GM18867 (cell line): ENCODE data around the gene DOCK6.

ENCODE experiments used
- ATAC-seq: cut with Tn5 transposase; IDR thresholded peaks from one replicate; pipeline ENCODE4 v1.9.1; 2021; ENCODE audit warnings: mild to moderate bottlenecking, moderate library complexity; ENCODE audit not compliant: unreplicated experiment

DOCK6 gene

DNA sequence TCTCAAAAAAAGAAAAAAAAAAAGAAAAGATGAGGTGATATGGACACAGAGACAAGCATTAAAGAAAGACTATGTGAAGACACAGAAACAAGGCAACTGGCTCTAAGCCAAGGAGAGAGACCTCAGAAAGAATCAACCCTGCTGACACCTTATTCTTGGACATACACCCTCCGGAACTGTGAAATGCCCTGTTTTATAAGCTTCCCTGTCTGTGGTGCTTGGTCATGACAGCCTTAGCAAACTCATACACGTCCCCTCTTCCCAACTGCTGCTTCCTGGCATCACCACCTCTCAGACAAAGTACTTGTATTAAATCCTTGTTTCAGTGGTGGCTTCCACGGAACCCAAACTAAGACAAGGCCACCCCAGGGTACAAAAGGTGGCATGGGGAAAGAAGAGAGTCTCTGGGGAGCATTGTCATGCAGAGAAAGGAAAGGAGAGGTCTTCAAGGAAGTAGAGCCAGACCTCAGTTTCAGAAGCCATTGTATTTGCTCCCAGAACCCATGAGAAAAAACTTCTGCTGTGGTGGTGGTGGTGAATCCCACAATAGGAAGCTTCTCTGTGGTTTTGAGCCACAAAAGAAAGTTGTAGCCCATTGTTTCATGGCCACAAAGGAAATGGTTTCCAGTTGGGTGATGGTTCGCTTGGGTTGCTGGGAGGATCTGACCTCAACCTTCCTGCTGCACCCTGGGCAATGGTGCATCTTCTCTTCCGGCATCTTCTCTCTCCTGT is 17.3 kb upstream of the DOCK6 start:
- ATAC-seq: no peak

DNA sequence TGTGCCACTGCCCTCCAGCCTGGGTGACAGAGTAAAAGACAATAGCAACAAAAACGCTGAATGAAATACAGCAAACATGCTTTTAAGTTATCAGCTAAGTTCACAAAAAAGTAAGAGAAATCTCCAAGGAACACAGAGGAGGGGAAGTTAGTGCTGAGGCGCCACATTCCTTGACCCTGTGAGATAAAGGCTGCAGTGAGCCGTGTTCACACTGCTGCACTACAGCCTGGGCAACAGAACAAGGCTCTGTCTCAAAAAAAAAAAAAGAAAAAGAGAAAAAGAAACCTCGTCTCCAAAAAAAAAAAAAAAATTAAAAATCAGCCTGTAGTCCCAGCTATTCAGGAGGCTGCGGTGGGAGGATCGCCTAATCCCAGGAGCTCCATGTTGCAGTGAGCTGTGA is 16.3 kb upstream of the DOCK6 start:
- ATAC-seq: no peak

DNA sequence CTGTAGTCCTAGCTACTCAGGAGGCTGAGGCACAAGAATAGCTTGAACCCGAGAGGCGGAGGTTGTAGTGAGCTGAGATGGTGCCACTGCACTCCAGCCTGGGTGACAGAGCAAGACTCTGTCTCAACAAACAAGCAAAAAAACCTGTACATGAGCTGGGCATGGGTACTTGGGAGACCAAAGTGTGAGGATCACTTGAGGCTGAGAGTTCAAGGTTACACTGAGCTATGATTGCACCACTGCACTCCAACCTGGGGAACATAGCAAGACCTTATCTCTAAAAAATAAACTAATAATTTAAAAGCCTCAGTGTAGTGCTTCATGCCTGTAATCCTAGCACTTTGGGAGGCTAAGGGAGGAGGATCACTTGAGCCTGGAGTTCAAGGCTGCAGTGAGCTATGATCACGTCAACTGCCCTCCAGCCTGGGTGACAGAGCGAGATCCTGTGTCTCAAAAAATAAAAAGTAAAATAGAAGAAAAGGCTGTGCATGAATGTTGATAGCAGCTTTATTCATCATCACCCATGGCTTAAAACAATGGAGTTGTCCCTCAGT is 12.3 kb upstream of the DOCK6 start:
- ATAC-seq: no peak

DNA sequence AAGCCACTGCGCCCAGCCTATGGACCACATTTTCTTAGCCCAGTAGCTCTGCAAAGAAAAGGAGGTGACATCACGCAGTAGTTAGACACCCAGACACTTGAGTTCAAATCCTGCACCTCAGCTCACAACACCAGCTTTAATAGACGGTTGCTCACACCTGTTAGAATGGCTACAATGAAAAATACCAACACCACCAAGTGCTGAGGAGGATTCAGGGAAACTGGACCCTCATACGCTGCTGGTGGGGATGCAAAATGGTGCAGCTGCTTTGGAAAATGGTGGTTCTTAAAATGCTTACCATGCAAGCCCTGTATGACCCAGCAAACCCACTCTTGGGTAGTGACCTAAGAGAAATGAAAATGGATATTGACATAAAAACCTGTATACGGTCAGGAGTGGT is 11.7 kb upstream of the DOCK6 start:
- ATAC-seq: no peak

DNA sequence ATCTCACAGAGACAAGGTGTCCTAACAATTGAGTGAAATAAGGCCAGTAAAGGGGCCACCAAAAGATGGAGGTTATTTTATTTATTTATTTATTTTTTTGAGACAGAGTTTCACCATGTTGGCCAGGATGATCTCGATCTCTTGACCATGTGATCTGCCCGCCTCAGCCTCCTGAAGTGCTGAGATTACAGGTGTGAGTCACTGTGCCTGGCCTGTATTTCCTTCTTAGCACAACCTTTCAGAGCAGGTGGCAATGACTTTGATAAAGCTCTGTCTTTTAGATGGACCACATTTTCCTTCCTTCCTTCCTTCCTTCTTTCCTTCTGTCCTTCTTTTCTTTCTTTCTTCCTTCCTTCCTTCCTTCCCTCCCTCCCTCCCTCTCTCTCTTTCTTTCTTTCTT is 11.0 kb upstream of the DOCK6 start:
- ATAC-seq: no peak

DNA sequence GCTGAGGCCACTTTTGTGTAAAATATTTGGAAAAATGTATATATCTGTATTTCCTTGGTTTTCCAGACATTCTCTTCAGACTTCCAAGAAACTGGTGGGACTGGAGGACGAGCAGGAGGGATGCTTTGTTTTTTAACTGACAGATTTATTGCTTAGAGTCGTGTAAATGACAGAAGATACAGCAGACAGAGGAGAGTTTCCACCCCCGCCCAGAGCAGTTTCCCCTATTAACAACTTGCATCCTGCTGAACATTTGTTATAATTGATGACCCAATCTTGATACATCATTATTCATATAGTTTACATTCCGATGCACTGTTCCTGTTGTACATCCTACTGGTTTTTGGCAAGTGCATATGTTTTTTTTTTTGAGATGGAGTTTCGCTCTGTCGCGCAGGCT is 7.1 kb upstream of the DOCK6 start:
- no peak for ATAC-seq

DNA sequence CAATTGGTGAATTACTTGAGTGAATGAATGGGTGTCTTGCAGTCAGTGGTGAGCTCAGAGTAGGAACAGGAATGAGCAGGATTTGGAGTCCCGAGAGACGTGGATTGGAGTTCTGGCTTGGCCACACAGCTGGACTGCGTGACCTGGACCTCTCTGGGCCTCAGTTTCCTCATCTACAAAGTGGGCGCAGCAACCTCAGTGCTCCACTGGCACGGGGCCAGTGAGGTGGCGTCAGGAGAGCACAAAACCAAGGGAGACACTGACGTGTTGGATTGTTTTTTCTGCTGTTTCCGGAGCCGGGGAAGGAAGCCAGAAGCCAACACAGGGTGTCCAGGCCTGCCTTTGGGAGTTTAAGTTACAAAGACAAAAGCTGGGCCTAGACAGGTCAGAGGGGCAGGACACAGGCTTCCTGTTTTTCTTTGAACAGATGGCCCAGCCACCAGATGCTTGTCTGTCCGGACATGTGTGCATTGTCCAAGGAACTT is 6.5 kb upstream of the DOCK6 start:
- no peak for ATAC-seq

DNA sequence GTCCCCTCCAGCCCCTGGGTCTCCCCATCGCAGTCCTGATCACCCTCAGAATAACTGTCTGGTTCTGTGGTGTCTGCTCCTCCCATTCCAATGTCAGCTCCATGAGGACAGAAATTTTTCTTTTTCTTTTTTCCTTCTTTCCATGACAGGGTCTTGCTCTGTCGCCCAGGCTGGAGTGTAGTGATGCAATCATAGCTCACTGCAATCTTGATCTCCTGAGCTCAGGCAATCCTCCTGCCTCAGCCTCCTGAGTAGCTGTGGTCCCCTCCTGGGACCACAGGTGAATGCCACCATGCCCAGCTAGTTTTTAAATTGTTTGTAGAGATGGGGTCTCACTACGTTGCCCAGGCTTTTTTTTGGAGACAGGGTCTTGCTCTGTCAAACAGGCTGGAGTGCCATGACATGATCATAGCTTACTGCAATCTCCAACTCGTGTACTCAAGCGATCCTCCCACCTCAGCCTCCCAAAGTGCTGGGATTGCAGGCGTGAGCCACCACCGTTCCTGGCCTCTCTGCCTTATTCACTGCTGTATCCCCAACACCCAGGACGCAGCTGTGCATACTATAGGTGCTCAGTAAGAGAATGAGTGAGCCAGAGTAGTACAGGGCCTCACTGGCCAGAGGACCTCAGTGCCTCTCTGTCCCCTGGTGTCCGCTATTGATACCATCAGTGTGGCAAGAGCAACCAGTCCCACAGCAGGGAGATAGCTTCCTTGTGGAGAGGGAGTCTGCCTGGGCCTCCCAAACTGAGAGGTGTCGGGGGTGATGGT is 5.2 kb upstream of the DOCK6 start:
- no peak for ATAC-seq

DNA sequence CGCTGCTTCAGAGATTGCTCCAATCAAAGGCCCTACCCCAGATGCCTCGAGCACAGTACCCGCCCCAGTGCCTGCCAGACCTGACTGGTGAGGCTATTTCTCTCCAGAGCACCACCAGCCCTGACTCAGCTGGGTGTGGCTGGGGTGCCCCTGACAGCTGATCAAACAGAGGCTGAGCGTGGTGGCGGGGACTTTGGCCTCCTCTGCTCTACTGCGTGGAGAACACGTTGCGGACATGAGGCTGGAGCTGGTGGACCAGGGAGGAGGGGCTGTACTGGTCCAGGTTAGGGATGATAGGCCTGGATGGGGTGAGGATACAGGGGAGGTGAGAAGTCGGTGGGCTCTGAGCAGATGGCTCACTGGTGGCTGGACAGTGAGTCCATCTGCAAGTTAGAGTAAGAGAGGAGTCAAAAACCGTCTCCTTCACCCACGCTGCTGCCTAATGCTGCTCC is 3.5 kb upstream of the DOCK6 start:
- ATAC-seq: no peak

DNA sequence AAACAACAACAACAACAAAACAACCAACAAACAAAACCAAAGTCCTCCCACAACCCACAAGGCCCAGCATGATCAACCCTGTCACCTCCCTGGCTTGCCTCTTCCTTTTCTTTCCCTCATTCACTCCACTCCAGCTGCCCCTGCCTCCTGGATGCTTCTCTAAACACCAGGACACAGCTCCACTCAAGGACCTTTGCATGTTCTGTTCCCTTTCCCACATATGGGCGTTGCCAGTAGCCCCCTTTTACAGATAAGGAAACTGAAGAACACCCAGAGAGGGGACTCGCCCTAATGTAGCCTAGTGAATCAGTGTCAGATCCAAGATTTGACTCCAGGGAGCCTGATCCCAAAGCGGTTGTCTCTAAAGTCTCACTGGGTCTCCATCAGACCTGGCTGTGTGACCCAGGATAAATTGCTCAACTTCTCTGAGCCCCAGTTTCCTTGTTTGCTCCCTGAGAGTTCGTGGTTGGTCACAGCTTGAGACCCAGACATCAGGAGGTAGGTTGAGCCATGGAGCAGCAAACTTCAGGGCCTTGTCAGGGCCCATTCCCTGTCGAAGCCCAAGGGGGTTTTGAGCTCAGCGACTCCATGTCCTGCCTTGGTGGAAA is 3.0 kb upstream of the DOCK6 start:
- no peak for ATAC-seq

DNA sequence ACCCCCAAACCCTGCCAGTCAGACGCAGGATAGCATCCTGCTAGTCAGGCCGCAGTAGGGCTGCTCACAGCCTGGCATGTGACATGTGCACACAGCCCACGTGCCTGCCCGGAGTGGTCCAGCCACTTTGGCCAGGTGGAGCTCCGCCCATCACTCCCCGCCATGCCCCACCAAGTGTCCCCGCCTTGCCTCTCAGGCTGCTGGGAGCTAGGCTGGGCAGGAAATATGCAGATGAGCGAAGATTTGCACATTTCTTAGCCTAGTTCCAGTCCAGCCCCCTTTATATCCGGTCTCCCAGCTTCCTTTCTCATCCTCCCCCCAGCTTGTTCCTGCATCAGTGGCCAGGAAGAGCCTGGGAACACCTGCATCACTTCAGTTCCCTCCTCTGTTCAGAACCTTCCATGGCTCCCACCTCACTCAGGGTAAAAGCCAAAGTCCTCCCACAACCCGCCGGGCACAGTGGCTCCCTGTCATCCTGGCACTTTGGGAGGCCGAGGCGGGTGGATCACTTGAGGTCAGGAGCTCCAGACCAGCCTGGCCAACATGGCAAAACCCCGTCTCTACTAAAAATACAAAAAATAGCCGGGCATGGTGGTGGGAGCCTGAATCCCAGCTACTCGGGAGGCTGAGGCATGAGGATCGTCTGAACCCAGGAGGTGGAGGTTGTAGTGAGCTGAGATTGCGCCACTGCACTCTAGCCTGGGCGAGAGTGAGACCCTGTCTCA is 2.3 kb upstream of the DOCK6 start:
- ATAC-seq: no peak

DNA sequence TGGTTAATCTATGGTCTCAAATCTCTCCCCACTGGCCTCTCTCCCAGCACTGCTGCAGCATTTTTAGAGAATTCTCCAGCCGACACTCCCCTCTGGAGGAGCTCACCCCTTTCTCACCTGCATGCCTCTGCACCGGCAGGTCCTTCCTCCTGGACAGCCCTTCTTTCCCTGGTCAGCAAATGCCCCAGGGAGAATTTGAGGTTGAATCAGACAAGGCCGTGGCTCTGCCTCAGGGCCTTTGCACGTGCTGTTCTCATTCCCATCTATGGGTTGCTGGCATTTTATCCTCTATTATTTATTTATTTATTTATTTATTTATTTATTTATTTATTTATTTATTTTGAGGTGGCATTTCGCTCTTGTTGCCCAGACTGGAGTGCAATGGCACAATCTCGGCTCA is 1.4 kb upstream of the DOCK6 start:
- ATAC-seq: no peak

DNA sequence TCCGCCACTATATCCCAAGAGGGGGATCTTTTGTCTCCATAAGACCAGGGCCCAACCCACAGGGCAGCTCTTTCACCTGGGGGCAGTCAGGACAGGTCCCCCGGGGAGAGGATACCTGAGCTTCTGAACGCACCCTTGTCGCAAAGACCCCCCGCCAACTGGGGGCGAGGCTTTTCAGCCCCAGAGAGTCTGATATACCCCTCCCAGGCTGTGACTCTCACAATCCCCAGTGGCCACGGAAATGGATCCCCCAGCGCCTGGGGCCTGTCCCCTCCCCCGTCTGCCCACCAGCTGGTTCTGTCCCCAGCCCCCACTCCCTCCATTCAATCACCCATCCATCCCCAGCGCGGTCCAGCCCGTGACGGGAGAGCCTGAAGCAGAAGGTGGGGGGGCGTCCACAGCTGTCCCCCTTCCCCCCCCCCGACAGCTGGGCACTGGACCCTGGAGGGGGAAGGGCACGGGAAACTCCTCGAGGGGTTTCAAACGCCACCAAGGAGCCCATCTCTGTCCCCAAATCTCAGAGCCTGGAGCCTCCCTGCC is 823 bp downstream of the DOCK6 start:
- ATAC-seq: no peak

DNA sequence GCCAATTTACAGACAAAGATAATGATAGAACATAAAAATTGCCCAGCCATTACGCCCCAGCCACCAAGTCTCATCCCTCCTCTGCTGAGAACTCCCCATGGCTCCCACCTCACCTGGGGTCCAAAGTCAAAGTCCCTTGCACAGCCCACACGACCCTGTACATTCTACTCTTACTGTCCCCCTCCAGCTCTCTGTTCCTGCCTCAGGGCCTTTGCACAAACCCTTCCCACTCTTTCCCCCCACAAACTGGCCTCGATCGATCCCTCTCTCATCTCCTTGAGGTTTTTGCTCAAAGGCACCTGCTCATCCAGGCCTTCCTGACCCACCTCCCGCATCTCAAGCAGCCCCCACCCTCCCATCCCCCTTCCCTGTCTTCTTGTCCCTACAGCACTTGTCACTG is 1.3 kb downstream of the DOCK6 start:
- no peak for ATAC-seq

DNA sequence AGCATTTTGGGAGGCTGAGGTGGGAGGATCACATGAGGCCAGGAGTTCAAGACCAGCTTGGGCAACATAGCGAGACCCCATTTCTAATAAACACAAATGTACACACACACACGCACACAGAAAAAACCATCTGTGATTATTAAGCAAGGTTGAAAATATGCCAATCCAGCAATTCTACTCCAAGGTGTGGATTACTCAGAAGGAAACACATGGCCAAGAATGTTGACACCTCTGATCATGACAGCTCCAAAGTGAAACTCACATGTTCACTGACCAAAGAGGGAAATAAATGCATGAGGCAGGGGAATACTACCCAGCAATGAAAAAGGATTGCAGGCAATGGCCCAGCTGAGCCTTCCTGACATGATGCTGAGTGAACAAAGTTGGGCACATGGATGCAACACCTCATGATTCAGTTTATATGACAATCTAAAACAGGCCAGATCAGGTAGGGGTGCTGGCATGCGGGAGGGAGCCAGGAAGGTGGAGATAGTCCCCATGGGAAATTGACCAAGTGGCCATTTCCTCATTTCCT is 4.4 kb downstream of the DOCK6 start:
- ATAC-seq: no peak

DNA sequence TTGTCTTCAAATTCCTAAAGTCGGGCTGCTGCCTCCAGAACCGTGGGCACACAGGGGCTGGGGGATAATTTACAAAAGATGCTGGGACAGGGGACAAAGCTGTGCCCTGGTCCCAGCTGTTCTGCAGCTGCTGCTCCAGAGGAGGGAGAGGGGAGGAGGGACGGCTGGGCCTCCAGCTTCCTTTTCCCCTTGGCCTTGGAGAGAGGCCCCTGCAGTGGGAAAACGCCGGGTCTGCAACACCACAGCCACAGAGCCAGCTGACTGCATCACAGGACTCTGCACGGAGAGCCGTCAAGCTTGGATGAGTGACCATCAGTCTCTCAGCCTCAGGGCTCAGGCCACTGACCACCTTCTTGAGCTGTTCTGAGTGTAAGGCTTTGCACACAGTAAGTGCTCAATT is 6.1 kb downstream of the DOCK6 start:
- no peak for ATAC-seq

DNA sequence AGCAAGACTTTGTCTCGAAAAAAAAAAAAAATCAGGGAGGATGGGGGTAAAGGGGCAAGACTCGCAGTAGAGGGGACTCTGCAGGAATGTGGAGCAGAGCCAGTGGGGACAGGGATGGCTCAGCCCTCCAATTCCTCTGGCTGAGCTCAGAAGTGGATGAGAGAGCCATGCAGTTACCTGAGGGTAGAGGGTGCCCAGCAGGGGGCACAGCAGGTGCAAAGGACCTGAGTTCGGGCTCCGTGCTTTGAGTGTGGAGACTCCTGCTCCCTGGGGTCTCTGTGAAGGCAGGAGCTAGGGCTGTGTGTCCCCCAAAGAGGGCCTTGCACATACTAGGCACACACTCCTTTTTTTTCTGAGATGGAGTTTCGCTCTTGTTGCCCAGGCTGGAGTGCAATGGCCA is 7.7 kb downstream of the DOCK6 start:
- no peak for ATAC-seq

DNA sequence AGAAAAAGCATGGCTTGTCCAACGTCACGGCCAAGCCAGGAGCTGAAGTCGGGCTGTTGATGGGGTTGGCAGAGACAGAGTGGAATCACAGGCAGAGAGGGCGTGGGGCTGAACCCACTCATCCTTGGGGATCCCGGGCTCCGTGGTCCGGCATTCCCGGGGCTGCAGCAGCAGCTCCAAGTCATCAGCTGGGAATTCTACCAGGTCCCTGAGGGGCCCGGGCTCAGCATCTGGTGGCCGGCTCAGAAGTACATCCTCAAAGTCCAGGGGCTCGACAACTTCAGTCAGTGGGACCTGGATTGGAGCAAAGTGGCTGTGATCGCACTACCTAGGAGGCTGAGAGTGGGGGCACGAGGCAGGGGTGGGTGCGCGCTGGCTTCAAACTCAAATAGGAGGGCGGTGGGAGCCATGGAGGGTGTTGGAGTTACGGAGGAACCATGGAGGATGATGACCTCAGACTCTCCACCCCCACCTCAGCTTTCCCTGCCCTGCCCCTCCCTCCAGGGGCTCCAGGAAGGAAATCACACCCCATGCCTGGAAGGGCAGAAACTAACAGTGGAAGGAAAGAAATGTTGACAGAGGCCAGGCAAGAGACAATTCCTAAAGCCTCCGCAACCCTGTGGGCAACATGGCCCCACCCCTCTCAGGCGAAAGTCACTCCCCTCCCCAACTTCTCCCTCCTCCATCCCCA is 9.5 kb downstream of the DOCK6 start:
- ATAC-seq: no peak

DNA sequence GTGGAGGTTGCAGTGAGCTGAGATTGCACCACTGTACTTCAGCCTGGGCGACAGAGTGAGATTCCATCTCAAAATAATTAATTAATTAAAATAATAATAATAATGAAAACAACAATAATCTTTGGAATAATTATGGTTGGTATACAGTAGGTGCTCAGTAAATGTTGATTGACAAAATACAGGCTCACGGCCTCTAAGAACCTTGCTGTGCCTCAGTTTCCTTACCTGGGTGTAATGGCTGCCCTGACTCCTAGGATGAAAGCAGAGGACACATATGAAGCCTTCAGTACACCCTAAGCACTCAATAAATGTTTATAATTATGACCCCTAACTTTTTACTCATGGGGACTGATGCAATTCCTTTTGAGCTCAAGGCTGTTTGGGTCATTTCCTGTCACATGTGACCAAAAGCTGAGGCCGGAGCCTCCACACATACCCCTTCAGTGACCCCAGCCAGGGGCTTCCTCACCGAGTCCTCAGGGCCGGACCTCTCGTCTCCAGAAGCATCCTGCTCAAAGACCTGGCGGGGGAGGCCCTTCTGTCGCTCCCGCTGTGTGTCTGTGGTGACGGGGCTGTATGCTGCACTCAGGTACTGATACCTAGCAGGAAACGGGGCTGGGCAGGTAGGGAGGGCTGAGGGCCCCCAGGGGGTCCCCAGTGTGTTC is 10.5 kb downstream of the DOCK6 start:
- no peak for ATAC-seq
